PFSK-1 (cell line): ENCODE measurements around the gene VWA5A.

ENCODE experiments used
- POLR2AphosphoS5 ChIP-seq: IDR thresholded peaks from 2 replicates; pipeline ENCODE4 v1.6.1; 2012; ENCODE audit warnings: low read depth, mild to moderate bottlenecking, control low read depth, low read length, moderate library complexity
- REST ChIP-seq, 2 experiments: IDR thresholded peaks; 2 replicates each; pipeline versions ENCODE4 v1.6.1 to v1.8.0; 2011 to 2012; ENCODE audit warnings: low read depth in 2 of 2, low read length in 2 of 2, control low read depth in 1 of 2, inconsistent platforms in 1 of 2, mild to moderate bottlenecking in 1 of 2, moderate library complexity in 1 of 2; ENCODE audit not compliant: insufficient read depth in 1 of 2
- SIN3A ChIP-seq: IDR thresholded peaks from 2 replicates; pipeline ENCODE4 v1.6.1; 2012; ENCODE audit warnings: mild to moderate bottlenecking, low read length, moderate library complexity, borderline replicate concordance; ENCODE audit not compliant: insufficient read depth
- TAF1 ChIP-seq: IDR thresholded peaks from 2 replicates; pipeline ENCODE4 v1.6.1; 2012; ENCODE audit warnings: low read length, control low read depth, borderline replicate concordance; ENCODE audit not compliant: insufficient read depth

- TF ChIP-seq POLR2AphosphoS5 (no peak), SIN3A (no peak), REST (IDR thresholded peaks at IDR 0.05; ENCODE audit: insufficient read depth in 1 of 2, low read depth in 2 of 2, low read length in 2 of 2) (no peak), TAF1 (no peak)
These were observed 55.7 kb downstream of the VWA5A start for GRCh38 chr11:124170801-124171586.
